Anterior cingulate cortex (tissue), 58 donors: ENCODE results near the gene FRMD4A.

ENCODE experiments used
- DNase-seq, 58 donors: peaks; one replicate each; lab custom pipeline; 2025; lab: John Stamatoyannopoulos, UW

Gene FRMD4A

DNA sequence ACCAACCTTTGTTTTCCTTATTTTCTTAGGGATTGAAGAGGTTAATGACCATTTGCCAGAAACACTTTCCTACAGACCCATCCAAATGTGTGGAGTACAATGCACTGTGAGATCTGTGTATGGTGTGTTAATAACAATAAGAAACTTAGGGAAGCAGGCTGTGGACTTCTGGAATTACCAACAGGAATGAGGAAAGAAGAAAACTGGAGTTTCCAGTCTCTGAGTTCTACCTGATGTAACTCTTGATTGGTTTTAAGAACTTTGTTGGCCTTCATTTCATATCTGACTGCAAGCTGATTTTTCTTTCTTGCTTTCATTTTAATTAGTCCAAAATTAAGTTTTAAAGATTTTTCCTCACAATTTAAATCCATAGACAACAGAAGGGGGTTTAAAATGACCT is 700.5 kb downstream of the FRMD4A start:
- DNase-seq, result no peak

DNA sequence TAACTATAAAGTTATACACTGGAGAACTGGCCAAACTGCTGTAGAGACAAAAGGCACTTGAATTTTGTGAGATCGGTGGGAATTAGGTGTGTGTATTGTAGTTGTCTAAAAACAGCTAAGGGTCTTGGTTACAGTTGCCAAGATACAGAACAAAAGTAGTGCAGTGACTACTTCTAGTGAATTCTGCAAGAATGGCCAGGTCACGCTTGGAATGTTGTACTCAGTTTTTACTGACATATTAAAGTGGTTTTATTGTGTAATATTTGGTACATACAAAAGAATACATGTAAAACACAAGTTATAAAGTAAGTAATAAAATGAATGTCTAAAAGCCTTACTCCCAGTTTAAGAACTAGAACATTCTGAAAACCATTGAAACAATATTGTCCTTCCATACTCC is 701.6 kb downstream of the FRMD4A start:
- no peak for DNase-seq

DNA sequence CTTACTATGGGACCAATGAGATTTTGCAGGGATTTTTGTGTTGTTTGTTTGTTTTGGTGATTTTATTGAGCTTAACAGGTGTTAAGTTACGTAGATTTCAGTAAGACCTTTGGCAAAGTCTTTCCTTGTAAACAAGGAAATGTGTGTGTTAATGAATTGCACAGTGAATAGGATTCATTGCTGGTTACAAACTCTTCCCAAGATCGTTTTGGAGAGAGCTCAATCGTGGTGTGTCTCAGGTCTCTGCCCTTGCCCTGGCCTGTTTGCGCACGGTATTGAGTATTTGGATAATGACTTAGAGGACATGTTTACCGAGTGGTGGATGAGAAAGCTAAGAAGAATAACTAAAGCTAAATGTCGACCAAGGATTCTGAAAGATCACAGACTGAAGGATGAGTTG is 702.1 kb downstream of the FRMD4A start:
- DNase-seq, result no peak

DNA sequence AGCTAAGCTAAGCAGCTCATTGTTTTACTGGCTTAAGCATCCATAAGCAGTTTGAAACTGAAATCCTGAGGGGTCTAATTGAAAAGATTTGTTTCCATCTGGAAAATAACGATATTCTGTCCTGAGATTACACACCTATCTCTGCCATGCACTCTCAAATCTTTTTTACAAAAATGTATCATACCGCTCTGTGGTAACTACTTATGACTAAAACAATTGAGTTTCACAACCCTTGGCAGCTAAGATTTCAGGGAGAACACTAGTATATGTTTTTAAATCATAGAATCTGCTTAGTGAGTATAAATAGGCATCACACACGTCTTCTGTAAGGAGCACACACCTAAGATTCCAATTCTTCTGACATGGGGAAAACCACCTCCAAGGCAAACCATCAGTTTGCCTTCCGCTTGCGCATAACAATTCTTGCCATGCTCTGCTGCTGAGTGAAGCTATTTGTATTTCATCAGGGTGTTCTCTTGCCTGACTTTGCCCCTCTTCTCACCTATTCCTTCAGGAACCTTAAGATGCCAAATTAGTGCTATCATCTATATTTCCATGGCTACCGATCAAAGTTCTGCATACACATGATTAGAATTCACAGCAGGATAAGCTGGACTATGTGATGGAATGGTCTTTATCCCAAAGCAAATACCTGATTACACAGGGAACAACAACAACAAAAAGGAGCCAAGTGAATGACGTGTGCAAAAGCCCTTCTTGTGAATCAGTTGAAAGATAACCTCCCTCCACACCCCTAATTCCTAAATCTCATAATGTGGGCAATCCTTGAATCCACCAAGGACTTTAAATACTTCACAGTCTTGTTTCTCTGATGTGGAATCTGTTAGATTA is 703.0 kb downstream of the FRMD4A start:
- no peak for DNase-seq

DNA sequence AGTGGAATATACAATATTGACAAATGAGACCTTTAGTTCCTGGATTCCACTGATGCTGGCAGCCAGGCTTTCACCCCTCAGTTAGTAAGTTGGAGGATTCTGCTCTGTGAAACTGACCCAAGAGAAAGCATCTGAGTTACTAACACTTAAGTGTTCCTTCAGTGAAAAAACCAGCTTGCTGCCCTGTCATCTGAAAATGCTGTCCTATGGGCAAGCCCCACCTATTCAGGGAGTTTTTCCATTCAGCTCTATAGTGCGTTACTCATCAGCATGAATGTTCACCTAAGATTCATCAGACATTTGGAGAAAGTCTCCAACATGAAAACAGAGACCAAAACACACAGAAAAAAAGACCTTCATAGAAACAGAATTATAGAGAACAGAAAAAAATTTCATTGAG is 706.1 kb downstream of the FRMD4A start:
- DNase-seq, result no peak

DNA sequence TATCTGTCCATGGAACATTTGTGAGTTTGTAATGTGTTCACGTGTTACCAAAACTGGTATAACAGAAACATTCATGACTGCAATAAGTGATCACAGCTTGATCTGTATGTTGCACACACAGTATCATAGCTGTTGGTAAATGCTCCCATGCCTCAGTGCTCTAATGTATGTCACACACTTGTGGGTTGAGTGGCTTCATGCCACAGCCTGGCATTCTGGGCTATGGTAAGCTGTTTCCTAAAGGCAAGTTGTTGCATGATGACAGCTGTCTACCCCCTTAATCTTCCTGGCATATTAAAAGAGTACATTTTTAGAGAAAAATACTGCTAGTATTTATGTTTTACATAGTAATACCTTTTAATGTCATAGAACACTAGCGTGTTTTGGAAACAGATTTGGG is 708.8 kb downstream of the FRMD4A start:
- DNase-seq, result no peak

DNA sequence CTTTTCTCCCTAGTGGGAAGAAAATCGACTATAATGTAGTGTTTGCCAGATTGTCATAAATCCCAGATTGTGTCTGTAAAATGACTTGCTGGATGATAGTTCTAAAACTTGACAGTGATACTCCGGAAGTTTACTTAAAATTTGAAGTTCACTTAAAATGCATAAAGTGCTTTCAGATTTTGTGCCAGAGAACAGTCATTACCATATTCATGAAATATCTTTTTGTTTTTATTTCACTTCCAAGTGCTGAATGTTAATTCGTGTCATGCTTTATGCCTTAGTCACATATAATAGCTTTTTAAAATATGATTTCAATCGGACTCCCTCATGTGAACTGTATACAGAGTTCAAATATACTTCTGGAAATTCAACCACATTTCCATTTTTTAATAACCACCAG is 713.6 kb downstream of the FRMD4A start:
- DNase-seq, result no peak

DNA sequence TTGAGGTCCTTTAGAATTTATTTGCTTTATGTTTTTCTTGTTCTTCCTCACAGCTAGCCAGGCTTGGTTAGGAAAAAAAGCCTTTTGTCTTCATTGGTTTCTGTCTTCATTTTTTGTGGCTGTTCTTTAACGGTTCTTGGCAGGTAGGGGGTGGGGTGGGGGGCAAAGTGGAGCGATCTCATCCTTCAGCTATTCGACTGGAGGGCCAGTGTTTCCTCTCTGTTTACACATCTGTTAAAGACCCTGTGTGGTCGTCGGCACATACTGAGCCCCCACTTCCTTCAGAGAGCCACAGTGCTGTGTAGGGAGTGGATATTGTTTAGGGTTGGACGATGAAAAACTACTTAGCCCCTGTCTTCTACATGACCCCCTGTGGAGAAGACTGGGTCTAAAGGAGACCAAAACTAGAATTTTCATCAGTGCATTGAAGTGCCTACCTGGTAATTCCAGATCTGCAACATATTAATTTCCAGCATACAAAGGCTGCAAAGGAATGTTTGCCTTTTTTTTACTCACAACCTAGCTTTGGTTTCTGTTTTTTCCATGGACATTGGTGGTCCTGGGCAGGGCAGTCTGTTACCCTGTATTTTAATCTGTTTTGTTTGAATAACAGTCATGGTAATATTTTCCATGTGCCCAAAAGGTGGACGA is 714.9 kb downstream of the FRMD4A start:
- no peak for DNase-seq

DNA sequence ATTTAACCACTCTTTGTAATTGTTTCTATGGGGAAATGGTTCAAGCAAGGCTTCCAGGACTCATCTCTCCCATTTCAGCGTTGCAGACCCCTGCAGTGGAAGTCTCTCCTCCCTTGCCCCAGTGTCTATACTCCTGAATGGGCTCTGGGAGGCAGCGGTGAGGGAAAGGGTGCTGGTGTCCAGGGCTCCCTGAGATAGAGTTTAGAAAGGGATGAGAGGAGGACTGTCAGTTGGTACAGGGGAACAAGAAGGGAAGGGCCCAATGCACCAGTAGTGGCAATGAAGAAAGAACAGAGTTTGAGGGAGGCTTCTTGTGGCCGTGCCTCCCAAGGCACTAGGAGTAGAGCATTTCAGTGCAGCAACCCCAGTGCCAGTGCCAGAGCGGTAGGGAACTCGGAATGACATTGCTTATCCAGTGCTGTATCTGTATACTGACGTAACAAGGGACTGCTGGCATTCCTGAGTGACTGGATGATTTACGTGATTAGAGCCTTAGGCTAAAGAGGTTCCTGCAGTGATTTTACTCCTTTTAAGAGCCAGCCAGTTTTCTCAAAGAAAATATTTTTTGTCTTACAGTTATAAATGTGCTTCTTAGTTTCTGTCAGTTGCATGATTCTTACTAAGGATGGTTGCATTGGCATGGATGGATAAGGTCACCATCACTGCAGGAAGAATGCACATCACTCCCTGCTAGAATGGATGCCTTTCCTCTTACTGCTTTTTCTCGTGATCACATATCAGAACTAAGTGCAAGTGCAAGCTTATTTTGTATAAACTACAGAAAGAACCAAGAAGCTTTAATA is 716.0 kb downstream of the FRMD4A start:
- DNase-seq, result no peak

DNA sequence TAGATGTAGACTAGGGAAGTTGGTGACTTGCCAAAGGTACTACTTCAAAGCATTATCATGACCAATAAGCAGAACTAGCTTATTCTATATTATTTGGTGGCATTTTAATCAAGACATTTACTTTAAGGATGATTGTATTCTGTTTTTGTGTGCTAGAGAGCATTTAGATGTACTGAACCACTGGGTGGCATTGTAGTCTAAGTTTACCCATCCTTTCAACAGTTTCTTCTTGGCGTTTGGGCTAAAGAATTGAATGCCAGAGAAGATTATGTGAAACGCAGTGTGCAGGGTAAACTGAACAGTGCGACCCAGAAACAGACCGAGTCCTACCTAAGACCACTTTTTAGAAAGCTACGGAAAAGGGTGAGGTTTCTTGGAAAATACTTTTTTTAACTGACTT is 717.2 kb downstream of the FRMD4A start:
- DNase-seq, result peak in 3 of 58 donors; percentile 1 to 49 (median 43)

DNA sequence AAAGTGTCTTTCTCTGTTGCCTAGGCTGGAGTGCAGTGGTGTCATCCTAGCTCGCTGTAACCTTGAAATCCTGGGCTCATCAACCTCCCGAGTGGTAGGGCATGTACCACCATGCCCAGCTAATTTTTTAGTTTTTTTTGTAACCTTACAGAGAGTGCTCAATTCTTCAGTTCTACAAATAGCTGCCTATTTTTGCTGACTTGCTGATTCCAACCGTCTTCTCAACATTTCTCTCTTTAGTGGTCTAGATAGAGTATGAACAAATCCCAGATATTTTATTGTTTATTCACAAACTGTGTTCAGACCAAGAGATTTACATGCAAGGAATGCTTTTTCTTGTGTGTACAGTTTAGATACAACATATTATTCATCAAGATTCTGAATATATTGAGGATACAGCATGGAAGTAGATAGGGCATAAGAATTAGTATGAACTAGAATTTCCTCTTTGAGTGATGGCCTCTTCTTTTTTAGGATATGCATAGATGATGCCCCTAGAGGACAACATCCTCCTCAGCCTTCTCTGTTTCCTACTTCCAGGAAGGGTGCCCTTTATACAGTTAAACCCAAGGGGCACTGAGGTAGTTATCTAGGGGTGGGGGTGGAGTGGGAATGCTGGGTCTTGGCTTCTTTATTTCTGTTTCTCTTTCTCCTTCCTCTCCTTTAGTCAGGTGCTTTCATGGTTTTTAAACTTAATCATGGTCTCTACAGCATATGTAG is 717.9 kb downstream of the FRMD4A start:
- no peak for DNase-seq

DNA sequence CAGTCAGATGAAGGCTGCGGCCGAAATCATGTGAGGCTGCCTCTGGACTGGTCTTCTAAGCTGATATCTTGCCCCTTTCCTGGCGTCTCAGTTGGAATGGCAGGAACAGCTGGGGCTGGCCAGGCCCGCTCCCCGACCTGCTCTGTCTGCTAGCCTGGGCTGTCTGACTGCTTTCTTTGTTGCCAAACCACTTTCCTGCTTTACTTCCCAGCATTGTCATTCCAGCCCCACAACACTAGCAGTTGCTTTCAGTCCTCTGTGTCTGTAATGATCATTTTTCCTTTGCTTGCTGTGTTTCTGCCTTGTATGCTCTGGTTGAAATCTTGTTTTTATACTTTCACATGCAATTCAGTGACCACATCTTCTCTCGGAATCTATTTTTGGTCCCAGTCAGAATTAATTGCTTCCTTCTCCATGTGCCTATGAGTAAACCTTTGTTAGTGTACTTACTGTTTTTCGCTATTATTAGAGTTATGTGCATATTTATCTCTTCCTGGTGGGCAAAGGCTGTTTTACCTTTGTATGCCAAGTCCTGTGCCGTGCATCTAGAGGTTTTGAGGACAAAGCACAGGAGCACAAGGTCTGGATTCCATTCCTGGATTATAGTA is 722.4 kb downstream of the FRMD4A start:
- peak in 5 of 58 donors; percentile 5 to 13 (median 8) for DNase-seq

DNA sequence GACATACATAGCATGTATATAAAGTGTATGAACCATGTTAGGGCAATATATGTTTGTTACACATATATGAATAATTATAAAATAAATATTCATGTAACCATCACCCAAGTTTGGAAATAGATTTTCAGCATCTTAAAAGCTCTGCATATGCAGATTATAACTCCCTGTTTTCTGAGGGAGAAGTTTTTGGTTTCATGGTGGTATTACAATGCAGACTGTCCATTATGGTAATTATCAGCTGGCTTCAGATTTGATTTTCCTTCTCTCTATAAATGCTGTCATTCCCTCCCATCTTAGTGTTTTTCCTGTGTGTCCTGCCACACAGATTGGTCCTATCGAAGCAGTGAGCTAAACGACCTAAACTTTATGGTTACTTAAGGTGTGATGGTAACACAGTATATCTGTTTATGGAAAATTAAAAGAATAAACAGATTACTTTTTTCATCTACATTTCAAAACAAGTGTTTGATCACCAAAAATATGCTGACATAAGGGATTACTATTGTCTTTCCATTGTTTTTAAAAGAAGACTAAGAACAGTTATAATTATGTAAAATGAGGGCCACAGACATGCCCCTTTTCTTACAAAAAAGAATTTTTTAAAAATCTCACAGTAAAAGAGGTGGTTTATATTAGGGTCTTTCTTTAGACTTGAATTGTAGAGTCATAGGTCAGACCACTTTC is 726.2 kb downstream of the FRMD4A start:
- DNase-seq, result no peak

DNA sequence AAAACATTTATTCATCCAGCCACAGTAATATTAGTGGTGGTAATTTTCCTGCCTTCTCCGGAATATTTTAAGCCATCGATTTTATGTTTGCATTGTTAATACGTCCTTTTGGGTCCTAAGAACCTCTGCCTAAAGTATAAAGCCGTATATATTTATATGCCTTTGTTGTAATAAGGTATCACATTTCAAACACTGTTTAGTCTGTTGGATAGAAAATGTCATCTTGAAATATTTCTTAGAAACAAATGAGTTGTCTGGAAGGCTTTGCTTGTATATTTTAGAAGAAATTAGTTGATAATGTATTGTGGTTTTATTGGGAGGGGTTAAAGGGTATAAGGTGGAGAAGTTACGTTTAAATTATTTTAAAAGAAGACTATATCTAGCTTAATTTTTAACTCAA is 732.8 kb downstream of the FRMD4A start:
- no peak for DNase-seq

DNA sequence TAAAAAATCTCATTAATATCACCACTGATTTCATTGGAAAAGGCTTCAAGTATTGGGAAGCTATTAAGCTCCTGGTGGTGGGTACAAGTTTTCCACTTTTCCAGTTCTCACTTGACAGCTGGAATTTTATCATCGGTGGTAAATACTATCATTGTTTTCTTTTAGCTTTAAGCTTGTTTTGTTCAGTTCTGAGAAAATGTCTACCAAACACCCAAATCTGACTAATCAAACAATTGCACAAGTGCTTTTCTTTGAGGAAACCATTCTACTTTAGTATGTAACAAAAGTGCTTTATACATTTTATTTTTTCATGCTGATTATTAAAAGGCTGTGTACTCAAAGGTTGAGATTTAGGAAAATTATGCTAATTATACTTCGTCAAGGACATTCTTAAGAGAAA is 736.1 kb downstream of the FRMD4A start:
- DNase-seq, result no peak
